Measurements from ENCODE around the gene PASK.

DNA sequence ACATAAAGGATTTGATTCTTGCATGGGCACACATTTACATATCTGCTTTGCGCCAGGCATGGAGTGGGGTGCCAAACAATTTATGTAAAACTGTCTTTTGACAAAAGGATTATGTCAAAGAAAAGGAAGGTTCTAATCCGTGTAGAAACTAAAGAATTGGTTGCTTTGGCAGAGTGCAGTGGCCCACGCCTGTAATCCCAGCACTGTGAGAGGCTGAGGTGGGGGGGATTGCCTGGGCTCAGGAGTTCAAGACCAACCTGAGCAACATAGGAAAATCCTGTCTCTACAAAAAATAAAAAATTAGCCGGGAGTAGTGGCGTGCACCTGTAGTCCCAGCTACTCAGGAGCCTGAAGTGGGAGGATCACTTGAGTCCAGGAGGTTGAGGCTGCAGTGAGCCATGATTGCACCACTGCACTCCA, 46.1 kb downstream of the PASK start:
- no peak for TF ChIP-seq TCF12 (IDR thresholded peaks at IDR 0.05; ENCODE audit: low read depth)
- TF ChIP-seq TAF1 (IDR thresholded peaks at IDR 0.05; ENCODE audit: low read depth) = no peak
- no peak for TF ChIP-seq YY1 (IDR thresholded peaks at IDR 0.05; ENCODE audit: low read depth)
- TF ChIP-seq EGR1 (IDR thresholded peaks at IDR 0.05) = no peak
- TF ChIP-seq EP300 (IDR thresholded peaks at IDR 0.05; ENCODE audit: borderline replicate concordance) = no peak
